Smooth muscle cell (in vitro differentiated cells): ENCODE measurements around the gene SEPTIN2. TPM values are rescaled to one million over a fixed set of nuclear protein-coding genes. Genes with fewer than 3 reads are reported as not detected.

Source experiments
- DNase-seq: peaks from one replicate; lab custom pipeline; 2025; ENCODE audit not compliant: unreplicated experiment; lab: John Stamatoyannopoulos, UW
- H2AFZ ChIP-seq: fragments of 200-600 bp; sonication (generic); 2 replicates; pipeline ENCODE4 v1.6.0; 2016; ENCODE audit warnings: antibody characterized with exemption, low read depth, mild to moderate bottlenecking
- H3F3A ChIP-seq: fragments of 200-600 bp; sonication (generic); 2 replicates; pipeline ENCODE4 v1.6.0; 2017; ENCODE audit warnings: antibody characterized with exemption, low read depth
- H3K27ac ChIP-seq: fragments of 200-600 bp; sonication (generic); 2 replicates; pipeline ENCODE4 v1.5.1; 2016; ENCODE audit warnings: low read depth, mild to moderate bottlenecking
- H3K27me3 ChIP-seq: fragments of 200-600 bp; sonication (generic); 2 replicates; pipeline ENCODE4 v1.6.1; 2016; ENCODE audit warnings: low read depth, mild to moderate bottlenecking
- H3K36me3 ChIP-seq: fragments of 200-600 bp; sonication (generic); 2 replicates; pipeline ENCODE4 v1.5.1; 2016; ENCODE audit warnings: low read depth
- H3K4me1 ChIP-seq: fragments of 200-600 bp; sonication (generic); 2 replicates; pipeline ENCODE4 v1.5.1; 2016; ENCODE audit warnings: low read depth
- H3K4me2 ChIP-seq: fragments of 200-600 bp; sonication (generic); 2 replicates; pipeline ENCODE4 v1.6.0; 2016; ENCODE audit warnings: mild to moderate bottlenecking
- H3K4me3 ChIP-seq: fragments of 200-600 bp; sonication (generic); 2 replicates; pipeline ENCODE4 v1.5.1; 2016; ENCODE audit warnings: mild to moderate bottlenecking
- H3K79me2 ChIP-seq: fragments of 200-600 bp; sonication (generic); 2 replicates; pipeline ENCODE4 v1.6.0; 2016; ENCODE audit warnings: low read depth, mild to moderate bottlenecking
- H3K9ac ChIP-seq: fragments of 200-600 bp; sonication (generic); 2 replicates; pipeline ENCODE4 v1.6.0; 2016; ENCODE audit warnings: low read depth
- H3K9me3 ChIP-seq: fragments of 200-600 bp; sonication (generic); replicated peaks from 2 replicates; pipeline ENCODE4 v1.5.1; 2016; ENCODE audit warnings: low read depth
- H4K20me1 ChIP-seq: fragments of 200-600 bp; sonication (generic); 2 replicates; pipeline ENCODE4 v1.6.0; 2016; ENCODE audit warnings: low read depth
- WGBS: methylation state at CpG from one replicate; pipeline ENCODE4 v1.1.7; 2016; ENCODE audit warnings: low lambda C conversion rate; 5-methylcytosine and 5-hydroxymethylcytosine counted together
- polyA plus RNA-seq: library from polyadenylated mRNA; unstranded; fragments of >200 nt; fragmentation: Nextera tagmentation; extraction: Ambion mirVana; gene quantifications from 2 replicates; pipeline ENCODE4 v1.2.1, GENCODE V29; 2016
- total RNA-seq: library from RNA; depleted of rRNA; stranded (reverse); fragments of >200 nt; gene quantifications from 2 replicates; pipeline ENCODE4 v1.2.3, GENCODE V29; 2014
- TF ChIP-seq, protein P1 (sequence below): fragments of 200-600 bp; sonication (generic); IDR thresholded peaks from 2 replicates; pipeline ENCODE4 v1.5.1; 2017; ENCODE audit warnings: borderline replicate concordance, mild to moderate bottlenecking, antibody characterized with exemption; ENCODE audit not compliant: insufficient read depth, poor library complexity, severe bottlenecking

The SEPTIN2 gene
- total and polyA plus RNA-seq, 2 experiments from 2014 or later, result 344 to 443 TPM

DNA sequence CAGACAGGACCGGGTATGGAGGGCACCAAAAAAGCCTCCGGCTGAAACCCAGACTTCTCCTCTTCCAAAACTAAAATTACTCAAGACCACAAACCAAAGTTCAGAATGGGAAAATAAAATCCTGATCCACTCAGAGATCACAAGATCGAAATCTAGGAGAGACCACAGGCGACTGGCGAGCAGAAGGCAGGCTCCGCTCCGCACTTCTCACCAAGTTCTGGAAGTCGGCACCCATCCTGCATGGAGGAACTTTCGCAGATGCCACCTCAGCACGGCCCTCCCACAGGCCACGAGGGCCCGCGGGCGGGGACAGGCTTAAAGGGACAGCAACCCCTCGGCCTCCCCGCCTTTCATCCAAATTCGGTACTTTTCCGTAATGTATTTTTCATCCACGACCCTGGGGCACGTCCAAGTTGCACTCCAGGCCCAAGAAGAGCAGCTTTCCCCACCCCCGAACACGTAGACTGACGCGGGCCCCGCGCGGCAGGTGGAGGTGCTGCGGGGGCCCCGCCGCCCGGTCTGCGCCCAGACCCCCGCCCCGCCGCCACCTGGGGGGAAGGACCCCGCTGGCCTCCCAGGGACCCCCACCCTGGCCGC lies 43.9 kb upstream of the SEPTIN2 start:
- Histone ChIP-seq H3K4me3 (peak overlapping the region; percentile 70), H2AFZ (no peak overlapping the region), H3K9me3 (no peaks in the 10 kb centered on the region), H3K9ac (peak overlapping the region; percentile 97), H4K20me1 (peaks cover 76% of the 10 kb centered on the region), H3K27ac (peak overlapping the region; percentile 90), H3K79me2 (peaks cover 88% of the 10 kb centered on the region), H3K36me3 (peaks cover under 1% of the 10 kb centered on the region), H3K4me2 (peak overlapping the region; percentile 98), H3K27me3 (no peaks in the 10 kb centered on the region), H3K4me1 (peaks cover 9% of the 10 kb centered on the region), H3F3A (peaks cover 34% of the 10 kb centered on the region)
- TF ChIP-seq, protein P1, sequence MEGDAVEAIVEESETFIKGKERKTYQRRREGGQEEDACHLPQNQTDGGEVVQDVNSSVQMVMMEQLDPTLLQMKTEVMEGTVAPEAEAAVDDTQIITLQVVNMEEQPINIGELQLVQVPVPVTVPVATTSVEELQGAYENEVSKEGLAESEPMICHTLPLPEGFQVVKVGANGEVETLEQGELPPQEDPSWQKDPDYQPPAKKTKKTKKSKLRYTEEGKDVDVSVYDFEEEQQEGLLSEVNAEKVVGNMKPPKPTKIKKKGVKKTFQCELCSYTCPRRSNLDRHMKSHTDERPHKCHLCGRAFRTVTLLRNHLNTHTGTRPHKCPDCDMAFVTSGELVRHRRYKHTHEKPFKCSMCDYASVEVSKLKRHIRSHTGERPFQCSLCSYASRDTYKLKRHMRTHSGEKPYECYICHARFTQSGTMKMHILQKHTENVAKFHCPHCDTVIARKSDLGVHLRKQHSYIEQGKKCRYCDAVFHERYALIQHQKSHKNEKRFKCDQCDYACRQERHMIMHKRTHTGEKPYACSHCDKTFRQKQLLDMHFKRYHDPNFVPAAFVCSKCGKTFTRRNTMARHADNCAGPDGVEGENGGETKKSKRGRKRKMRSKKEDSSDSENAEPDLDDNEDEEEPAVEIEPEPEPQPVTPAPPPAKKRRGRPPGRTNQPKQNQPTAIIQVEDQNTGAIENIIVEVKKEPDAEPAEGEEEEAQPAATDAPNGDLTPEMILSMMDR, result no peak
- WGBS, result 2% methylated on average over 31 of the region's 37 CpGs
- DNase-seq, result peak; percentile 47

DNA sequence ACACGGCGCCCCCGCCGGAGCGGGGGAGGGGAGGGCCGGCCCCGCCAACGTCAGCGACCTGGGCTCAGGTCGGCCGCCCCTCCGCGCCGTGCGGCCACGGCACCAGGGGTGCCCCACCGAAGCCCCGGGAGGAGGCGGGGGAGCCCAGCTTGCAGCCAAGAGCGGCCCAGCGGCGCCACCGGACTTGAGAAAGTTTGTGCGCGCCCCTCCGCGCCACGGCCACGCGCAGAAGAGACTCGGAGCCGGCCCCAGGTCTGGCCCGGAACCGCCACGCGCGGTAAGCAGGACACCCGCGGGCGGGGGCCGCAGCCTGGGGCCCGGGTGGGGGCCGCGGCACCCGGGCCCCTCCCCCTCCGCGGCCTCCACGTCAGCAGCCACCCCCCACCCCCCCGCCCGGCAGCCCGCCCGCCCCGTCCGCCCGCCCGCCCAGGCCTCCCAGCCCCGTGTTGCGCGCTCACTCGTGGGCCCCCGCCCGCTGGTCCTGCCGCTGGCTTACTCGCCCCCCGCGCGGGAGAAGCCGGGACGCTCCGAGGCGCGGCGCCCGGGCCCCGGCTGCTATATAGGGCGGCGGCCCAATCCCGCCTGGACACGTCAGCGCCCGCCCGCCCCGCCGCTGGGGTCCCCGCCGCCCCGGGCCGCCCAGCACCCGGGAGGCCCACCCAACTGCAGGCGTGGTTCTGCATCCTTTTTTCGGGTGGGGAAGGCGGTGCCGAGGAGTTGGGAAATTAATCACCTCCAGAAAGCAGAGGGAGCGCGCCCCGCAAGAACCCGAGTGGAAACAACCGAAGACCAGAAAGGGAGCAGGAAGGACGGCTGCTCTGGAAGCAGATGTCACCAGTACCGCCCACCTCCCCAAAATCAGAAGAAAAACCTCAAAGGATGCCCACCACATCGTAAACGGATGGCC lies 43.2 kb upstream of the SEPTIN2 start:
- peaks cover 76% of the 10 kb centered on the region for H4K20me1 ChIP-seq
- peak; percentile 83 for DNase-seq
- 3% methylated on average over 32 of the region's 102 CpGs for WGBS
- H3K4me1 ChIP-seq, result peaks cover 9% of the 10 kb centered on the region
- H2AFZ ChIP-seq, result no peak overlapping the region
- H3K4me2 ChIP-seq, result peak overlapping the region; percentile 98
- H3K36me3 ChIP-seq, result no peaks in the 10 kb centered on the region
- peaks cover 88% of the 10 kb centered on the region for H3K79me2 ChIP-seq
- no peaks in the 10 kb centered on the region for H3K27me3 ChIP-seq
- peak overlapping the region; percentile 70 for H3K4me3 ChIP-seq
- H3K27ac ChIP-seq, result peak overlapping the region; percentile 90
- H3K9ac ChIP-seq, result peak overlapping the region; percentile 97
- TF ChIP-seq, protein P1, result no peak
- H3K9me3 ChIP-seq, result no peaks in the 10 kb centered on the region
- H3F3A ChIP-seq, result peaks cover 28% of the 10 kb centered on the region

DNA sequence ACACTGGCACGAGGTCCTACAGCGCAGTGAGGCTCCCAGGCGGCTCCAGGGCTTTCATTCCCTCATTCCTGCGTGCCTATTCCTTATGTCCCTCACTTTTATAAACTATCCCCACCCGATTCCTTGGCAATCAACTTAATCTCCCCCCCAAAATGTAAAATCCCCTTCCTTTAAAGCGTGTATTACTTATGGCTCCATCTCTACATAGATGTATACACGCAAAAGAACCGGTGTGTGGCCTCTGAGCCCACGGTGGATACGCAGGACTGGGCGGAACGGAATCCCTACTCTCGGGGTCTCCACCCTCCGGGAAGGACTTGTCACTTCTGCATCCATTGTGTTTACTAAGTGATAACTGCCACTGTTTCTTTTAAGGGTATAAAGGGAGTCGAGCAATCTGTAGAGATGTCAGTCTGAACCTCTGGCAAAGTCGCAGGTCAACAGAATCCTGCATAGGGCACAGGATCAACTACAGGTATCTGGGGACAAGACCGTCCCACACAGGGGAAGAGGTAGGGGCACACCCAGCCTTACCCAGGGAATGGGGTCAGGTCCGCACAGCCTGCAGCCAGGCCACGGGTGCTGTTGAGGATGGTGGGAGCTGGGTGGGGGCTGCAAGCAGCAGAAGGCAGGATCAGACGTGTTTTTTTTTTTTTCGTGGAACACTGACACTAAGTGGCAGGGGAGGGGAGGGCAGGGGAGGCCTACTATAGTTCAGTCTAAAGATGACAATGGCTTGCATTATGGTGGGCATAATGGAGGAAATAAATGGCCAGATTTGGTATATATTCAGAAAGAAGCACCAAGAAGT lies 42.3 kb upstream of the SEPTIN2 start:
- Histone ChIP-seq H3K4me3 (peak overlapping the region; percentile 70), H3K9me3 (no peaks in the 10 kb centered on the region), H4K20me1 (peaks cover 76% of the 10 kb centered on the region), H3K36me3 (no peaks in the 10 kb centered on the region), H2AFZ (no peak overlapping the region), H3K4me1 (peaks cover 6% of the 10 kb centered on the region), H3K79me2 (peaks cover 88% of the 10 kb centered on the region), H3K9ac (peak overlapping the region; percentile 97), H3K4me2 (peak overlapping the region; percentile 98), H3K27me3 (no peaks in the 10 kb centered on the region), H3F3A (peaks cover 20% of the 10 kb centered on the region), H3K27ac (peak overlapping the region; percentile 90)
- 64% methylated on average over 21 of the region's 21 CpGs for WGBS
- no peak for DNase-seq
- TF ChIP-seq, protein P1, result no peak
